GM19324 (cell line): ENCODE results near the gene ZNF446.
A peak's percentile ranks its signal among the peaks of the same experiment; 100 is the strongest.

Source experiments
- ATAC-seq: cut with Tn5 transposase; IDR thresholded peaks from one replicate; pipeline ENCODE4 v1.9.1; 2021; ENCODE audit warnings: mild to moderate bottlenecking, moderate library complexity; ENCODE audit not compliant: unreplicated experiment, low FRiP score

The ZNF446 gene

DNA sequence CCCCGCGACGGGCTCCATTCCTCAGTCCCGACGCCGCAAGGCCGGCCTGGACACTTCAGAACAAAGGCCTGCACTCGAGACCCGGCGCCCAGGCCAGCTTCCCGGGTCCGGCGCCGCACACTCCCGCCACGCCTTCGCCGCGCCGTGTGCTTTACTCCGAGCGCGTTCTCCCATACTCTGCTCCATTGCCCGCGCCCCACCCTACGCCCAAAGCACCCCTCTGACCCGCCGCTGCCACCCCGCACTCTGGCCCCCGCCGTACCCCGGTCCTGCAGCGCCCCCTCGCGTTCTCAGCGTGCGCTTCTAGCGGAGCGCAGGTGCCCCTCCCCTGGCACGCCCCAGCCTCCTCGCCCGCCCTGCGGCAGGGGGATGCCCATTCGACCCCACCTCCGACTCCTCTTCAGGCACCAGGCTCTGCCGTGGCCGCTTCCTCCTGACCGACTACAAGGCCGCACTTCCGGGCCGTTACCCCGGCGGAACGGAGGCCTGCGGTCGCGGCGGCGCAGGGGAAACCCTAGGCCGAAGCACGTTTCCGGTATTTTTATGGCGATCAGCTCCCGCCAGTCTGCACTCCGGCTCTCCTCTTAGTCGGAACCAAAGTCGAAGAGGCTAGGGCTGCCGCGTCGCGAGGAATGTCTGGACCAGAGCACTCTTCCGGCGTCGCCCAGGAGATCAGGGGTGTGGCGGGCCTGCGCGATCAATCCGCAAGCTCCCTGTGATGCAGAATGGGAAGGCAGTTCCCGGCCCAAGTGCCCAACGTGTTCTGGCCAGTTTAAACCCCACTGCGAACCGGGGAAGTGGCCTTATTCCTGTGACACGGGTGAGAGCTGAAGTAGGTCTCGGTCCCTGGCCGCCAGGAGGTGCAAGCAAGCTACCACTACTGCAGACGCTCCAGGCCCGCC, 43.5 kb downstream of the ZNF446 start, which contains the start of gene ZBTB45:
Gene ZBTB45 (minus strand): TSS at position 456 of the 902 bp plus-strand sequence. CDS start 2,137 bp downstream, outside the sequence.
- ATAC-seq = peak; percentile 86

DNA sequence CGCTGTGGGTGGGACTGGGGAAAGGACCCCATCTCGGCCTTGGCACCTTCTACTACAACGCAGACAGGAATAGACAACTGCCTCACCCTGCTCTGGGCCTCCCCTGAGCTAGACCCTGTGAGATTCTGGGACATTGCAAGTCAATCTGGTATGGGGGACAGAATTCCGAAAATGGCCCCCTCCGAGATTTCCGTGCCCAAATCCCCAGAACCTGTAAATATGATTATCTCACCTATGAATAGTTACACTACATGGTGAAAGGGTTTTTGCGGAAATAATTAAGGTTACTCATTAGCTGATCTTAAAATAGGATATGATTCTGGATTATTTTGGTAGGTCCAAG, 44.1 kb downstream of the ZNF446 start:
- no peak for ATAC-seq

DNA sequence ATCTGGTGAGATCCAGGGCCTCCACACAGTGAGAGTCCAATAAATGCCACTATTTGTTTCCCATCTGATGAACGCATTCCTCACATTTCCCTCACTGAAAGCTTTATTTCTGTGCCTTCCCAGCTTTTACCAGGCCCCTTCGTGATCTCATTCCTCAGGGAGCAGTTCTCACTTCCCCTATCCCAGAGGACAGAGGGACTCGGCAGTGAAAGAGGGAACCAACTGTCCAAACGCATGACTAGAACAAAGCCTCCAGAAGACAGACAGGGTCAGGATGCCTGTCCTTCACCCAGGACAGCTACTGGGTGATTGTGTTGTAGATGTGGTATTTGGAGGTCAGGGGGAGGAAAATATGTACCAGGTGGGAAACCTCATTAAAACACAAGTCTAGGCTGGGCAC, 45.5 kb downstream of the ZNF446 start:
- ATAC-seq = no peak

DNA sequence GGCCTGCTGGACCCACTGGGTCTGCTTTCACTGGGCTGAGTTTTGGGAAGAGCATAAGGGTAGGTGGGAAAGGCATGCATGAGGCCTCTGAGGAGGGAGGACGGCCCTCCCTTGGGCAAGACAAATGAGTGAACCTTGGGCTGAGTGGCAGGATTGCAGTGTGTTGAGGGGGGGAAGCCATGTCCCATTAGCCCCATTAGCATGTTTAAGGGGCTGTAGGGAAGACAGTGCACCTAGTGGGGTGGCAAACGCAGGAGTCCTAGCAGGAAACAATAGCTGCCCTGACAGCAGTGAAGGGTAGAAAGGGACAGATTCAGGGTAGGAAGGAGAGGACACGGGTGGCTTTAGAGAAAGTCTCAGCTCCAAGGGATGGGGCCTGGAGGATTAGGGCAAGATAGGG, 46.6 kb downstream of the ZNF446 start:
- no peak for ATAC-seq

DNA sequence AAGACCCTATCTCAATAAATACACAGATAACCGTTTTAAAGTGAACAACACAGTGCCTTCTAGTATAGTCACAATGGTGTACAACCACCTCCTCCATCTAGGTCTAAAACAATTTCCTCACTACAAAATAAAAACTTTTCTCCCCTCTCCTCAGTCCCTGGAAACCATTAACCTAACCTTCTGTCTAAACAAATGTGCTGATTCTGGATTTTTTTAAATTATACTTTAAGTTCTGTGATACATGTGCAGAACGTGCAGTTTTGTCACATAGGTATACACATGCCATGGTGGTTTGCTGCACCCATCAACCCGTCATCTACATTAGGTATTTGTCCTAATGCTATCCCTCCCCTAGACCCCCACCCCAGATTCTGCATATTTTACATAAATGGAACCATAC, 53.3 kb downstream of the ZNF446 start:
- ATAC-seq = no peak
